Mucosa of descending colon (tissue), 3 donors: Measurements from ENCODE around the gene TMEM200A. TPM values are rescaled to one million over a fixed set of nuclear protein-coding genes. Genes with fewer than 3 reads are reported as not detected.
A peak's percentile ranks its signal among the peaks of the same experiment; 100 is the strongest.
"Not testable (repeated sequence)": the region's sequence is repeated elsewhere in the genome, so short reads cannot be mapped to it uniquely, and the experiment has no call there.

Experiments
- ATAC-seq: fragments of 200-7000 bp; cut with Tn5 transposase; one replicate; pipeline ENCODE4 v1.9.1; 2020; ENCODE audit warnings: mild to moderate bottlenecking, moderate library complexity
- DNase-seq, 3 donors: peaks; one replicate each; pipeline ENCODE4 v3.0.0-alpha.2; 2020
- H3K36me3 ChIP-seq: fragments of 200-600 bp; one replicate; pipeline ENCODE4 v1.8.0; 2021; ENCODE audit warnings: low read depth, mild to moderate bottlenecking
- H3K4me1 ChIP-seq: fragments of 200-600 bp; one replicate; pipeline ENCODE4 v1.8.0; 2021; ENCODE audit warnings: low read depth, mild to moderate bottlenecking
- H3K4me3 ChIP-seq: fragments of 200-600 bp; one replicate; pipeline ENCODE4 v1.8.0; 2021; ENCODE audit warnings: mild to moderate bottlenecking
- H3K9me3 ChIP-seq: fragments of 200-600 bp; one replicate; pipeline ENCODE4 v1.8.0; 2021; ENCODE audit warnings: mild to moderate bottlenecking
- CTCF ChIP-seq: fragments of 200-600 bp; IDR thresholded peaks from one replicate; pipeline ENCODE4 v1.8.0; 2022; ENCODE audit warnings: antibody characterized with exemption, mild to moderate bottlenecking
- intact Hi-C, 2 donors: fragments of 100-400 bp; cut with DNase I in 1 of 2; cut with micrococcal nuclease in 1 of 2; formaldehyde crosslinking; loops; one replicate each; pipeline versions ENCODE4 v1.11.0 to v1.11.1; 2022; cut with DNase I, micrococcal nuclease
- total RNA-seq, 3 donors: library from RNA; stranded (reverse); fragmentation: NEBNext Ultra II Directional in 2 of 3; extraction: Animal tissue kit (Norgen Biotek cat#: 25700) in 2 of 3; gene quantifications; one replicate each; pipeline versions ENCODE4 v1.2.1 to v1.2.4, GENCODE V29; 2021 to 2023
- donor health status: DM: no; HTN: no; CAD: no; lungs with moderate emphysema.
- donor health status: DM: no; HTN: no; CAD: no.
- donor health status: DM: no; HTN: yes; CAD: no.

TMEM200A gene
- total RNA-seq, 3 donors from 2014 or later: 8.1 to 60.4 (median 8.6) TPM

GRCh38 chr6:130337534-130337933, 28.3 kb upstream of the TMEM200A start:
- H3K36me3 ChIP-seq: no peaks in the 10 kb centered on the region
- intact Hi-C loops: no loop called here
- no peak for ATAC-seq
- H3K9me3 ChIP-seq: no peaks in the 10 kb centered on the region
- DNase-seq: peak in 1 of 3 donors; percentile 53
- no peaks in the 10 kb centered on the region for H3K4me1 ChIP-seq
- TF ChIP-seq CTCF: no peak
- no peak overlapping the region for H3K4me3 ChIP-seq

GRCh38 chr6:130346324-130346723, 19.5 kb upstream of the TMEM200A start:
- DNase-seq, H3K4me3 ChIP-seq, H3K4me1 ChIP-seq, H3K9me3 ChIP-seq, H3K36me3 ChIP-seq, intact Hi-C loops, ATAC-seq: not testable (repeated sequence)

- no peak for TF ChIP-seq CTCF
- ATAC-seq (no peak), DNase-seq (no peak)
- no peaks in the 10 kb centered on the region for H3K36me3 ChIP-seq
- intact Hi-C loops: no loop called here
- H3K9me3 ChIP-seq: peaks cover 3% of the 10 kb centered on the region
- peaks cover 3% of the 10 kb centered on the region for H3K4me1 ChIP-seq
- no peak overlapping the region for H3K4me3 ChIP-seq
Observed at GRCh38 chr6:130354322-130354721, 11.5 kb upstream of the TMEM200A start.

- intact Hi-C loops: no loop called here
- no peak for TF ChIP-seq CTCF
- Histone ChIP-seq H3K36me3 (no peaks in the 10 kb centered on the region), H3K4me3 (no peak overlapping the region), H3K4me1 (peaks cover 7% of the 10 kb centered on the region), H3K9me3 (peaks cover 3% of the 10 kb centered on the region)
- no peak for DNase-seq
- ATAC-seq: no peak
Observed at GRCh38 chr6:130355572-130355971, 10.2 kb upstream of the TMEM200A start.

- ATAC-seq (no peak), DNase-seq (no peak)
- intact Hi-C loops: no loop called here
- no peaks in the 10 kb centered on the region for H3K9me3 ChIP-seq
- no peaks in the 10 kb centered on the region for H3K36me3 ChIP-seq
- TF ChIP-seq CTCF: no peak
- H3K4me1 ChIP-seq: peaks cover 16% of the 10 kb centered on the region
- H3K4me3 ChIP-seq: no peak overlapping the region
Observed at GRCh38 chr6:130357436-130357835, 8.4 kb upstream of the TMEM200A start.

GRCh38 chr6:130359736-130360135, 6.1 kb upstream of the TMEM200A start:
- TF ChIP-seq CTCF: no peak
- Histone ChIP-seq H3K36me3 (no peaks in the 10 kb centered on the region), H3K4me3 (no peak overlapping the region), H3K4me1 (peaks cover 16% of the 10 kb centered on the region), H3K9me3 (no peaks in the 10 kb centered on the region)
- peak; percentile 92 for ATAC-seq
- intact Hi-C loops: no loop called here
- no peak for DNase-seq
